ENCODE measurements around the gene NGEF.

The NGEF gene

DNA sequence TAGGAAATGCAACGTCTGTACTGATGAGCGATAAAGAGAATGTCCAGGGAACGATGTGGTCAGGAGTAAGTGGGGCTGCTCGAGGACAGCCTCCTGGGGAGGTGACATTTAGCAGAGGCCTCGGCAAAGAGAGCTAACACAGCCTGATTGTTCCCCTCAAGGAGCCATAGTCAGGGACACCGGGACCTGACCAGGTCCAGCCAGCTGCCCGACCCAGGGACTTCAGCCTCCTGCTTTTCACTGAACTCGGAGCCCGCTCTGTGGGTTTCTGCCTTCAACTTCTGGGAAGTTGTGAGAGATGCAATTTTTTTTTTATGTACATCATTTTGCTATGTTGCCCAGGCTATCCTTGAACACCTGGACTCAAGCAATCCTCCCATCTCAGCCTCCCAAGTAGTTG, 29.5 kb upstream of the NGEF start:
- peaks cover 4% of the 10 kb centered on the region for H3K27me3 ChIP-seq (ENCODE audit: insufficient read depth, insufficient read length)
- no peaks in the 10 kb centered on the region for H3K9me3 ChIP-seq (ENCODE audit: insufficient read depth, low read length)
- TF ChIP-seq YY1 (IDR thresholded peaks at IDR 0.05; ENCODE audit: insufficient read depth, insufficient read length) = no peak
- no peaks in the 10 kb centered on the region for H3K36me3 ChIP-seq (ENCODE audit: insufficient read depth, insufficient read length, low read length)
- DNase-seq (ENCODE audit: low read depth, low spot score) = no peak
- H3K9ac ChIP-seq (ENCODE audit: insufficient read length, low read depth) = no peak overlapping the region
- no peak overlapping the region for H3K4me3 ChIP-seq (ENCODE audit: insufficient read length, low read depth)
- H3K4me1 ChIP-seq (ENCODE audit: insufficient read depth, insufficient read length) = no peaks in the 10 kb centered on the region

DNA sequence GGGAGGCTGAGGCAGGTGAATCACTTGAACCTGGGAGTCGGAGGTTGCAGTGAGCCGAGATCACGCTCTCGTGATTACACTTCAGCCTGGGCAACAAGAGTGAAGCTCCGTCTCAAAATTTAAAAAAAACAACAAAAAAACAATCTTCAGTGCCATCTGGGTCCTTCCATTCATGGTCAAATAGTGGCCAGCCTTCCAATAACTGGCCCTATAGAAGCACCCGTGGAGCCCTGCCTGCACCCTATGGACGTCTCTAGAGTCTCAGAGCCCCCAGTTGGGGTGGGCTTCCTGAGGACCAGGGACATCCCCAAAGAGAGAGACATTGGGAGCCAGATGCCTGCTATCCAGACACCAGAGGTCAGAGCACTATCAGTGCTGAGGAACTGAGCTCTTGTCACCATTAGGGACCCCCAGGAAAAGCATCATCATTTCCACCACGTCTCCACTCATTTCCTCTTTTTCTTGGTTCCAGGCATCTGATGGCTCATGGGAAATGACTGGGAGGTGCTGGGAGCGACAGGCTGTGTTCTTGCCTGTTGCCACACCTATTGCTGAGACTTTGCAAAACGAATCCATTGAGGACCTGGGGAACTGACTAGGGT, 28.8 kb upstream of the NGEF start:
- H3K9me3 ChIP-seq (ENCODE audit: insufficient read depth, low read length) = no peaks in the 10 kb centered on the region
- H3K4me3 ChIP-seq (ENCODE audit: insufficient read length, low read depth) = no peak overlapping the region
- H3K9ac ChIP-seq (ENCODE audit: insufficient read length, low read depth) = no peak overlapping the region
- DNase-seq (ENCODE audit: low read depth, low spot score) = no peak
- no peaks in the 10 kb centered on the region for H3K36me3 ChIP-seq (ENCODE audit: insufficient read depth, insufficient read length, low read length)
- H3K4me1 ChIP-seq (ENCODE audit: insufficient read depth, insufficient read length) = no peaks in the 10 kb centered on the region
- TF ChIP-seq SUZ12 (IDR thresholded peaks at IDR 0.05; ENCODE audit: extremely low read depth, insufficient read depth, insufficient read length) (no peak), ZNF274 (IDR thresholded peaks at IDR 0.05; ENCODE audit: low read depth, low read length) (no peak), YY1 (IDR thresholded peaks at IDR 0.05; ENCODE audit: insufficient read depth, insufficient read length) (no peak)
- H3K27me3 ChIP-seq (ENCODE audit: insufficient read depth, insufficient read length) = peaks cover 4% of the 10 kb centered on the region

DNA sequence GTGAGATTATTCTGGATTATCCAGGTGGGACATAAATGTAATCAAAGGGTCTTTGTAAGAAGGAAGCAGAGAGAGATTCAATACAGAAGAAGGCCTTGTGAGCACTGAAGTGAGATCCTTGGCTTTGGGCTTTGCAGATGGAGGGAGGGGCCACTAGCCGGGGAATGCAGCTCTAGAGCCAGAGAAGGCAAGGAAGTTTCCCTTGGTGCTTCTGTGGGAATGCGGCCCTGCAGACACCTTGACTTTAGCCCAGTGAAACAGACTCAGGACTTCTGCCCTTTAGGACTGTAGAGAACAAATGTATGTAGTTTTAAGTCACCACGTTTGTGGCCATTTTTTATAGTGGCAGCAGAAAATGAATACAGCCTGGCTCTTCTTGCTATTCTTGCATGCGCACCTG, 27.5 kb upstream of the NGEF start:
- no peak overlapping the region for H3K4me3 ChIP-seq (ENCODE audit: insufficient read length, low read depth)
- no peak for DNase-seq (ENCODE audit: low read depth, low spot score)
- H3K9me3 ChIP-seq (ENCODE audit: insufficient read depth, low read length) = no peaks in the 10 kb centered on the region
- H3K27me3 ChIP-seq (ENCODE audit: insufficient read depth, insufficient read length) = peaks cover 4% of the 10 kb centered on the region
- no peak for TF ChIP-seq ZNF274 (IDR thresholded peaks at IDR 0.05; ENCODE audit: low read depth, low read length)
- TF ChIP-seq SUZ12 (IDR thresholded peaks at IDR 0.05; ENCODE audit: extremely low read depth, insufficient read depth, insufficient read length) = no peak
- no peak for TF ChIP-seq YY1 (IDR thresholded peaks at IDR 0.05; ENCODE audit: insufficient read depth, insufficient read length)
- H3K36me3 ChIP-seq (ENCODE audit: insufficient read depth, insufficient read length, low read length) = no peaks in the 10 kb centered on the region
- H3K9ac ChIP-seq (ENCODE audit: insufficient read length, low read depth) = no peak overlapping the region
- no peaks in the 10 kb centered on the region for H3K4me1 ChIP-seq (ENCODE audit: insufficient read depth, insufficient read length)

- DNase-seq (ENCODE audit: low read depth, low spot score) = no peak
- Histone ChIP-seq H3K4me3 (ENCODE audit: insufficient read length, low read depth) (no peak overlapping the region), H3K4me1 (ENCODE audit: insufficient read depth, insufficient read length) (no peaks in the 10 kb centered on the region), H3K36me3 (ENCODE audit: insufficient read depth, insufficient read length, low read length) (no peaks in the 10 kb centered on the region), H3K9ac (ENCODE audit: insufficient read length, low read depth) (no peak overlapping the region), H3K27me3 (ENCODE audit: insufficient read depth, insufficient read length) (peaks cover 4% of the 10 kb centered on the region), H3K9me3 (ENCODE audit: insufficient read depth, low read length) (no peaks in the 10 kb centered on the region)
- TF ChIP-seq SUZ12 (IDR thresholded peaks at IDR 0.05; ENCODE audit: extremely low read depth, insufficient read depth, insufficient read length) (no peak), YY1 (IDR thresholded peaks at IDR 0.05; ENCODE audit: insufficient read depth, insufficient read length) (no peak), ZNF274 (IDR thresholded peaks at IDR 0.05; ENCODE audit: low read depth, low read length) (no peak)
Measured at GRCh38 chr2:233039846-233040530, 26.9 kb upstream of the NGEF start.

DNA sequence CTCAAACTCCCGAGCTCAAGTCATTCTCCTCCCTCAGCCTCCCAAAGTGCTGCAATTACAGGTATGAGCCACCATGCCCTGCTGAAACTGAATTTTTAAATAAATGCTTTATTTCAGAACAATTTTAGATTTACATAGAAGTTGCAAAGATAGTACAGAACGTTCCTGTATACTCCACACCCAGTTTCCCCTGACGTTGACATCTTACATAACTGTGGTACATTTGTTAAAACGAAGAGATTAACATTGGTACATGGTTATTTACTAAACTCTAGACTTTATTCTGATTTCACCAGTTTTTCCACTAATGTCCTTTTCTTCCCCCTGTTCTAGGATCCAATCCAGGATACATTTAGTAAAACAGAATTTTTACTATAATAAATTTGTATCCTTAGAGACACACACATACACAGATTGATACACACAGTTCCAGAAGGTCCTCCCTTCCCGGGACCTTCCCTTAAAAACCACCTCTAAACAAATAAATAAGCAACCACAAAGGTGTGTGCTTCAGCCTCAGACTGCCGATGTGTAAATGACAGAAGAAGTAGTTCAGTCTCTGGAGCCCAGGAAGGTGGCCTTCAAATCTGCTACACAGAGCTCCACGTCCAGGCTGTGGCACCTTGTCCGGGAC, 26.3 kb upstream of the NGEF start:
- TF ChIP-seq ZNF274 (IDR thresholded peaks at IDR 0.05; ENCODE audit: low read depth, low read length) (no peak), YY1 (IDR thresholded peaks at IDR 0.05; ENCODE audit: insufficient read depth, insufficient read length) (no peak), SUZ12 (IDR thresholded peaks at IDR 0.05; ENCODE audit: extremely low read depth, insufficient read depth, insufficient read length) (no peak)
- H3K4me3 ChIP-seq (ENCODE audit: insufficient read length, low read depth) = no peak overlapping the region
- no peaks in the 10 kb centered on the region for H3K36me3 ChIP-seq (ENCODE audit: insufficient read depth, insufficient read length, low read length)
- H3K27me3 ChIP-seq (ENCODE audit: insufficient read depth, insufficient read length) = no peaks in the 10 kb centered on the region
- DNase-seq (ENCODE audit: low read depth, low spot score) = no peak
- H3K9me3 ChIP-seq (ENCODE audit: insufficient read depth, low read length) = no peaks in the 10 kb centered on the region
- no peaks in the 10 kb centered on the region for H3K4me1 ChIP-seq (ENCODE audit: insufficient read depth, insufficient read length)
- no peak overlapping the region for H3K9ac ChIP-seq (ENCODE audit: insufficient read length, low read depth)

- H3K36me3 ChIP-seq (ENCODE audit: insufficient read depth, insufficient read length, low read length) = no peaks in the 10 kb centered on the region
- H3K4me3 ChIP-seq (ENCODE audit: insufficient read length, low read depth) = no peak overlapping the region
- H3K27me3 ChIP-seq (ENCODE audit: insufficient read depth, insufficient read length) = no peaks in the 10 kb centered on the region
- H3K9me3 ChIP-seq (ENCODE audit: insufficient read depth, low read length) = no peaks in the 10 kb centered on the region
- no peak for TF ChIP-seq YY1 (IDR thresholded peaks at IDR 0.05; ENCODE audit: insufficient read depth, insufficient read length)
- TF ChIP-seq ZNF274 (IDR thresholded peaks at IDR 0.05; ENCODE audit: low read depth, low read length) = no peak
- no peak for TF ChIP-seq SUZ12 (IDR thresholded peaks at IDR 0.05; ENCODE audit: extremely low read depth, insufficient read depth, insufficient read length)
- DNase-seq (ENCODE audit: low read depth, low spot score) = no peak
- no peak overlapping the region for H3K9ac ChIP-seq (ENCODE audit: insufficient read length, low read depth)
- H3K4me1 ChIP-seq (ENCODE audit: insufficient read depth, insufficient read length) = peaks cover 5% of the 10 kb centered on the region
Measured at GRCh38 chr2:233037078-233037477, 24.0 kb upstream of the NGEF start.

GRCh38 chr2:233036162-233036838, 23.2 kb upstream of the NGEF start:
- H3K9ac ChIP-seq (ENCODE audit: insufficient read length, low read depth) = no peak overlapping the region
- TF ChIP-seq ZNF274 (IDR thresholded peaks at IDR 0.05; ENCODE audit: low read depth, low read length) (no peak), YY1 (IDR thresholded peaks at IDR 0.05; ENCODE audit: insufficient read depth, insufficient read length) (no peak), SUZ12 (IDR thresholded peaks at IDR 0.05; ENCODE audit: extremely low read depth, insufficient read depth, insufficient read length) (no peak)
- H3K4me1 ChIP-seq (ENCODE audit: insufficient read depth, insufficient read length) = peaks cover 5% of the 10 kb centered on the region
- no peaks in the 10 kb centered on the region for H3K36me3 ChIP-seq (ENCODE audit: insufficient read depth, insufficient read length, low read length)
- DNase-seq (ENCODE audit: low read depth, low spot score) = no peak
- no peaks in the 10 kb centered on the region for H3K9me3 ChIP-seq (ENCODE audit: insufficient read depth, low read length)
- no peak overlapping the region for H3K4me3 ChIP-seq (ENCODE audit: insufficient read length, low read depth)
- H3K27me3 ChIP-seq (ENCODE audit: insufficient read depth, insufficient read length) = no peaks in the 10 kb centered on the region
